GM15510 (cell line): ENCODE results near the gene PTDSS2.
A peak's percentile ranks its signal among the peaks of the same experiment; 100 is the strongest.

ENCODE experiments used
- POLR2A ChIP-seq: IDR thresholded peaks from 3 replicates; pipeline ENCODE4 v1.6.1; 2011; ENCODE audit warnings: borderline replicate concordance; ENCODE audit not compliant: insufficient read length; ENCODE audit errors: extremely low read depth

PTDSS2 gene

GRCh38 chr11:495537-495931 lies 45.5 kb downstream of the PTDSS2 start:
- no peak for TF ChIP-seq POLR2A

- no peak for TF ChIP-seq POLR2A
Observed at GRCh38 chr11:496834-497564, 46.9 kb downstream of the PTDSS2 start.

- no peak for TF ChIP-seq POLR2A
Observed at GRCh38 chr11:497565-498296, 47.7 kb downstream of the PTDSS2 start.

GRCh38 chr11:498297-499181 lies 48.5 kb downstream of the PTDSS2 start:
- no peak for TF ChIP-seq POLR2A

GRCh38 chr11:499201-500076 lies 49.4 kb downstream of the PTDSS2 start:
- TF ChIP-seq POLR2A: no peak

GRCh38 chr11:501001-501682 lies 51.1 kb downstream of the PTDSS2 start:
- TF ChIP-seq POLR2A: no peak

GRCh38 chr11:501683-502287 lies 51.7 kb downstream of the PTDSS2 start:
- TF ChIP-seq POLR2A: no peak

- TF ChIP-seq POLR2A: no peak
Observed at GRCh38 chr11:502288-503178, 52.5 kb downstream of the PTDSS2 start.

- peak; percentile 39 for TF ChIP-seq POLR2A
Observed at GRCh38 chr11:503179-503981, 53.3 kb downstream of the PTDSS2 start.

GRCh38 chr11:504053-504993 lies 54.2 kb downstream of the PTDSS2 start:
- TF ChIP-seq POLR2A: peak; percentile 33

- no peak for TF ChIP-seq POLR2A
Observed at GRCh38 chr11:504994-505344, 54.9 kb downstream of the PTDSS2 start.
